HepG2 (cell line): ENCODE data around the gene HSPA1L. TPM values are rescaled to one million over a fixed set of nuclear protein-coding genes. Genes with fewer than 3 reads are reported as not detected.
A peak's percentile ranks its signal among the peaks of the same experiment; 100 is the strongest.

Experiments used
- ATRX ChIP-seq: sonication (generic); formaldehyde crosslinking; IDR thresholded peaks from 2 replicates; pipeline ENCODE4 v1.4.0; 2020; ENCODE audit warnings: missing genetic modification reagents, borderline replicate concordance
- CEBPG ChIP-seq: IDR thresholded peaks from 2 replicates; pipeline ENCODE4 v1.6.1; 2016
- DNMT1 ChIP-seq: sonication (generic); formaldehyde crosslinking; IDR thresholded peaks from 2 replicates; pipeline ENCODE4 v1.5.1; 2020; ENCODE audit warnings: mild to moderate bottlenecking, missing genetic modification reagents
- JUNB ChIP-seq: sonication (generic); formaldehyde crosslinking; IDR thresholded peaks from 2 replicates; pipeline ENCODE4 v1.8.0; 2022; ENCODE audit warnings: missing genetic modification reagents, mild to moderate bottlenecking, borderline replicate concordance
- KLF12 ChIP-seq: sonication (generic); formaldehyde crosslinking; IDR thresholded peaks from 2 replicates; pipeline ENCODE4 v1.4.0; 2020; ENCODE audit warnings: missing genetic modification reagents, borderline replicate concordance
- MED8 ChIP-seq: sonication (generic); formaldehyde crosslinking; IDR thresholded peaks from 2 replicates; pipeline ENCODE4 v1.8.1; 2023; ENCODE audit warnings: mild to moderate bottlenecking, missing genetic modification reagents; ENCODE audit not compliant: insufficient replicate concordance
- MEF2D ChIP-seq: sonication (generic); formaldehyde crosslinking; IDR thresholded peaks from 2 replicates; pipeline ENCODE4 v1.5.1; 2020; ENCODE audit warnings: mild to moderate bottlenecking, missing genetic modification reagents
- PAWR ChIP-seq: sonication (generic); formaldehyde crosslinking; IDR thresholded peaks from 2 replicates; pipeline ENCODE4 v1.4.0; 2020; ENCODE audit warnings: missing genetic modification reagents, mild to moderate bottlenecking, borderline replicate concordance
- REPIN1 ChIP-seq: sonication (generic); formaldehyde crosslinking; IDR thresholded peaks from 2 replicates; pipeline ENCODE4 v1.8.0; 2022; ENCODE audit warnings: missing genetic modification reagents, low read depth, mild to moderate bottlenecking, borderline replicate concordance
- SMYD3 ChIP-seq: sonication (generic); formaldehyde crosslinking; IDR thresholded peaks from 2 replicates; pipeline ENCODE4 v1.8.1; 2023; ENCODE audit warnings: mild to moderate bottlenecking, missing genetic modification reagents
- SRSF4 ChIP-seq: fragments of 200-400 bp; formaldehyde crosslinking; IDR thresholded peaks from one replicate; pipeline ENCODE4 v1.6.1; 2018; ENCODE audit warnings: mild to moderate bottlenecking, low read depth, low read length, moderate library complexity; ENCODE audit not compliant: poor library complexity, severe bottlenecking
- SYNCRIP ChIP-seq: fragments of 200-400 bp; formaldehyde crosslinking; IDR thresholded peaks from 2 replicates; pipeline ENCODE4 v1.6.1; 2018; ENCODE audit warnings: mild to moderate bottlenecking, low read depth, low read length; ENCODE audit not compliant: insufficient read depth
- TOPORS ChIP-seq: sonication (generic); formaldehyde crosslinking; IDR thresholded peaks from 2 replicates; pipeline ENCODE4 v1.8.0; 2023; ENCODE audit warnings: mild to moderate bottlenecking, missing genetic modification reagents
- ZBTB8A ChIP-seq: sonication (generic); formaldehyde crosslinking; IDR thresholded peaks from 2 replicates; pipeline ENCODE4 v1.4.0; 2020; ENCODE audit warnings: mild to moderate bottlenecking, low read depth, missing genetic modification reagents, borderline replicate concordance
- ZNF235 ChIP-seq: sonication (generic); formaldehyde crosslinking; IDR thresholded peaks from 2 replicates; pipeline ENCODE4 v1.8.1; 2023; ENCODE audit warnings: mild to moderate bottlenecking, missing genetic modification reagents, borderline replicate concordance
- ZNF562 ChIP-seq: sonication (generic); formaldehyde crosslinking; IDR thresholded peaks from 2 replicates; pipeline ENCODE4 v1.8.0; 2022; ENCODE audit warnings: missing genetic modification reagents, borderline replicate concordance
- ZNF619 ChIP-seq: sonication (generic); formaldehyde crosslinking; IDR thresholded peaks from 2 replicates; pipeline ENCODE4 v1.4.0; 2020; ENCODE audit warnings: mild to moderate bottlenecking, missing genetic modification reagents
- ZNF891 ChIP-seq: sonication (generic); formaldehyde crosslinking; IDR thresholded peaks from 2 replicates; pipeline ENCODE4 v1.5.0; 2020; ENCODE audit warnings: mild to moderate bottlenecking, missing genetic modification reagents
- ZSCAN22 ChIP-seq: sonication (generic); formaldehyde crosslinking; IDR thresholded peaks from 2 replicates; pipeline ENCODE4 v1.4.0; 2020; ENCODE audit warnings: mild to moderate bottlenecking, missing genetic modification reagents
- polyA plus RNA-seq, 8 experiments: library from polyadenylated mRNA; depleted of rRNA in 3 of 8; stranded (reverse) in 7 of 8; unstranded in 1 of 8; fragments of >200 nt; fragmentation: Illumina TruSeq in 4 of 8; extraction: Trizol in 4 of 8; gene quantifications; 2 replicates each; pipeline versions ENCODE4 v1.2.1 to v1.2.3, GENCODE V29; 2011 to 2016; ENCODE audit warnings: low read depth in 4 of 8, missing spikeins in 1 of 8, mixed read lengths in 1 of 8; ENCODE audit not compliant: insufficient read depth in 1 of 8
- total RNA-seq, 5 experiments: library from RNA; depleted of rRNA; stranded (reverse); fragments of >200 nt; fragmentation: Illumina TruSeq; extraction: Trizol; gene quantifications; 2 replicates each; pipeline ENCODE4 v1.2.3, GENCODE V29; 2016; ENCODE audit warnings: low read depth in 1 of 5
- TF ChIP-seq, protein P1 (sequence below), 2 experiments: fragments of 450-650 bp in 1 of 2; sonication (generic) in 1 of 2; formaldehyde crosslinking in 1 of 2; IDR thresholded peaks; 2 replicates each; pipeline versions ENCODE4 v1.6.1 to v1.8.0; 2016 to 2022; ENCODE audit warnings: antibody characterized with exemption in 1 of 2, mild to moderate bottlenecking in 1 of 2, missing genetic modification reagents in 1 of 2
- TF ChIP-seq, protein P2 (sequence below): sonication (generic); formaldehyde crosslinking; IDR thresholded peaks from 2 replicates; pipeline ENCODE4 v1.4.0; 2020; ENCODE audit warnings: mild to moderate bottlenecking, missing genetic modification reagents

HSPA1L gene
- total and polyA plus RNA-seq, 2 of the 13 experiments (the other 11 are each of a cell fraction or from before 2014, with no cell fraction given), result 0.55 to 1.0 TPM

- TF ChIP-seq, protein P1, sequence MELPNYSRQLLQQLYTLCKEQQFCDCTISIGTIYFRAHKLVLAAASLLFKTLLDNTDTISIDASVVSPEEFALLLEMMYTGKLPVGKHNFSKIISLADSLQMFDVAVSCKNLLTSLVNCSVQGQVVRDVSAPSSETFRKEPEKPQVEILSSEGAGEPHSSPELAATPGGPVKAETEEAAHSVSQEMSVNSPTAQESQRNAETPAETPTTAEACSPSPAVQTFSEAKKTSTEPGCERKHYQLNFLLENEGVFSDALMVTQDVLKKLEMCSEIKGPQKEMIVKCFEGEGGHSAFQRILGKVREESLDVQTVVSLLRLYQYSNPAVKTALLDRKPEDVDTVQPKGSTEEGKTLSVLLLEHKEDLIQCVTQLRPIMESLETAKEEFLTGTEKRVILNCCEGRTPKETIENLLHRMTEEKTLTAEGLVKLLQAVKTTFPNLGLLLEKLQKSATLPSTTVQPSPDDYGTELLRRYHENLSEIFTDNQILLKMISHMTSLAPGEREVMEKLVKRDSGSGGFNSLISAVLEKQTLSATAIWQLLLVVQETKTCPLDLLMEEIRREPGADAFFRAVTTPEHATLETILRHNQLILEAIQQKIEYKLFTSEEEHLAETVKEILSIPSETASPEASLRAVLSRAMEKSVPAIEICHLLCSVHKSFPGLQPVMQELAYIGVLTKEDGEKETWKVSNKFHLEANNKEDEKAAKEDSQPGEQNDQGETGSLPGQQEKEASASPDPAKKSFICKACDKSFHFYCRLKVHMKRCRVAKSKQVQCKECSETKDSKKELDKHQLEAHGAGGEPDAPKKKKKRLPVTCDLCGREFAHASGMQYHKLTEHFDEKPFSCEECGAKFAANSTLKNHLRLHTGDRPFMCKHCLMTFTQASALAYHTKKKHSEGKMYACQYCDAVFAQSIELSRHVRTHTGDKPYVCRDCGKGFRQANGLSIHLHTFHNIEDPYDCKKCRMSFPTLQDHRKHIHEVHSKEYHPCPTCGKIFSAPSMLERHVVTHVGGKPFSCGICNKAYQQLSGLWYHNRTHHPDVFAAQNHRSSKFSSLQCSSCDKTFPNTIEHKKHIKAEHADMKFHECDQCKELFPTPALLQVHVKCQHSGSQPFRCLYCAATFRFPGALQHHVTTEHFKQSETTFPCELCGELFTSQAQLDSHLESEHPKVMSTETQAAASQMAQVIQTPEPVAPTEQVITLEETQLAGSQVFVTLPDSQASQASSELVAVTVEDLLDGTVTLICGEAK (IDR thresholded peaks at IDR 0.05), result no peak
- TF ChIP-seq, protein P1 (CRISPR knock-in tag; IDR thresholded peaks at IDR 0.05), result no peak; the same call in 1 of the 2 replicates
- no peak for TF ChIP-seq ZBTB8A (CRISPR knock-in tag)
- TF ChIP-seq ZNF891 (CRISPR knock-in tag), result peak; percentile 83
- TF ChIP-seq, protein P2, sequence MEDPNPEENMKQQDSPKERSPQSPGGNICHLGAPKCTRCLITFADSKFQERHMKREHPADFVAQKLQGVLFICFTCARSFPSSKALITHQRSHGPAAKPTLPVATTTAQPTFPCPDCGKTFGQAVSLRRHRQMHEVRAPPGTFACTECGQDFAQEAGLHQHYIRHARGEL (CRISPR knock-in tag), result peak; percentile 98
- no peak for TF ChIP-seq SMYD3 (CRISPR knock-in tag)
- peak; percentile 60; the same call in 1 of the 2 replicates for TF ChIP-seq ZNF619 (CRISPR knock-in tag)
- TF ChIP-seq TOPORS (CRISPR knock-in tag), result no peak
- no peak for TF ChIP-seq ATRX (CRISPR knock-in tag)
- TF ChIP-seq MED8 (CRISPR knock-in tag), result peak; percentile 65
- TF ChIP-seq JUNB (CRISPR knock-in tag), result no peak
- no peak for TF ChIP-seq CEBPG (CRISPR knock-in tag)
- no peak for TF ChIP-seq SRSF4
- no peak for TF ChIP-seq SYNCRIP
- no peak for TF ChIP-seq ZNF235 (CRISPR knock-in tag)
- TF ChIP-seq ZNF562, result no peak
- TF ChIP-seq PAWR (CRISPR knock-in tag), result no peak; the same call in 1 of the 2 replicates
- no peak; the same call in 1 of the 2 replicates for TF ChIP-seq REPIN1 (CRISPR knock-in tag)
- TF ChIP-seq ZSCAN22 (CRISPR knock-in tag), result no peak; the same call in 1 of the 2 replicates
- TF ChIP-seq DNMT1, result peak; percentile 90
- TF ChIP-seq KLF12 (CRISPR knock-in tag), result peak; percentile 97
- no peak; the same call in 1 of the 2 replicates for TF ChIP-seq MEF2D (CRISPR knock-in tag)
Observed at GRCh38 chr6:31795616-31796298, 19.3 kb downstream of the HSPA1L start, which contains the start of gene VARS1 (continued).
